K562 (cell line): ENCODE data around the gene NRN1L. TPM values are rescaled to one million over a fixed set of nuclear protein-coding genes. Genes with fewer than 3 reads are reported as not detected.

Experiments used
- CTCF ChIP-seq, 3 experiments: IDR thresholded peaks in 2 of 3; conservative IDR thresholded peaks in 1 of 3; 2 replicates each; pipeline ENCODE4 v1.5.1; 2011 to 2012; ENCODE audit warnings: low read length in 3 of 3, mild to moderate bottlenecking in 3 of 3, control low read depth in 2 of 3, improper control_type of control experiment in 1 of 3, inconsistent platforms in 1 of 3, low read depth in 1 of 3, mixed read lengths in 1 of 3, moderate library complexity in 1 of 3; ENCODE audit not compliant: insufficient read depth in 2 of 3
- CXXC5 ChIP-seq: fragments of 250-450 bp; sonication (Bioruptor Pico); IDR thresholded peaks from 2 replicates; pipeline ENCODE4 v1.8.0; 2022; ENCODE audit warnings: inconsistent platforms, mild to moderate bottlenecking, moderate library complexity
- ELF4 ChIP-seq: fragments of 450-650 bp; formaldehyde crosslinking; IDR thresholded peaks from 2 replicates; pipeline ENCODE4 v1.4.0; 2022; ENCODE audit warnings: missing genetic modification characterization
- EZH2 ChIP-seq: IDR thresholded peaks from 2 replicates; pipeline ENCODE4 v1.6.1; 2012; ENCODE audit warnings: low read depth, mild to moderate bottlenecking, inconsistent platforms, low read length, borderline replicate concordance
- FOXJ2 ChIP-seq: fragments of 200-800 bp; sonication (Bioruptor generic); IDR thresholded peaks from 2 replicates; pipeline ENCODE4 v1.6.1; 2016; ENCODE audit warnings: missing genetic modification characterization, missing compliant biosample characterization
- FOXK2 ChIP-seq, 2 experiments: fragments of 450-650 bp; IDR thresholded peaks in 1 of 2; conservative IDR thresholded peaks in 1 of 2; 2 replicates each; pipeline ENCODE4 v1.6.1; 2016; ENCODE audit warnings: low read depth in 2 of 2, mild to moderate bottlenecking in 1 of 2
- JUND ChIP-seq, 2 experiments: IDR thresholded peaks; 2 replicates in 1 of 2; 3 replicates in 1 of 2; pipeline ENCODE4 v1.6.1; 2011; ENCODE audit warnings: borderline replicate concordance in 2 of 2, low read depth in 2 of 2, low read length in 2 of 2, improper control_type of control experiment in 1 of 2, missing biosample characterization in 1 of 2, missing genetic modification characterization in 1 of 2, missing genetic modification reagents in 1 of 2
- NFATC3 ChIP-seq: fragments of 450-650 bp; IDR thresholded peaks from 2 replicates; pipeline ENCODE4 v1.6.1; 2017; ENCODE audit warnings: mild to moderate bottlenecking
- NFIX ChIP-seq: fragments of 250-450 bp; sonication (Bioruptor Pico); IDR thresholded peaks from 2 replicates; pipeline ENCODE4 v1.4.0; 2020; ENCODE audit warnings: low read depth, mild to moderate bottlenecking, moderate library complexity
- SLC30A9 ChIP-seq: fragments of 250-450 bp; sonication (Bioruptor Pico); IDR thresholded peaks from 2 replicates; pipeline ENCODE4 v1.8.0; 2022; ENCODE audit warnings: mild to moderate bottlenecking, moderate library complexity
- SMC3 ChIP-seq: conservative IDR thresholded peaks from 2 replicates; pipeline ENCODE4 v1.6.1; 2011; ENCODE audit warnings: low read depth, low read length, improper control_type of control experiment; ENCODE audit not compliant: insufficient read depth
- TCF7 ChIP-seq: sonication (generic); IDR thresholded peaks from 2 replicates; pipeline ENCODE4 v1.6.1; 2016; ENCODE audit warnings: antibody characterized with exemption, borderline replicate concordance
- ZBTB7A ChIP-seq: IDR thresholded peaks from 2 replicates; pipeline ENCODE4 v1.6.1; 2011; ENCODE audit warnings: low read depth, mild to moderate bottlenecking, low read length, moderate library complexity, borderline replicate concordance; ENCODE audit not compliant: control insufficient read depth
- ZC3H4 ChIP-seq: sonication (generic); formaldehyde crosslinking; IDR thresholded peaks from 2 replicates; pipeline ENCODE4 v1.9.0; 2021; ENCODE audit warnings: missing genetic modification reagents, borderline replicate concordance
- ZKSCAN1 ChIP-seq: fragments of 150-350 bp; IDR thresholded peaks from 2 replicates; pipeline ENCODE4 v1.6.1; 2016; ENCODE audit warnings: low read depth, low read length
- ZNF175 ChIP-seq: fragments of 200-800 bp; sonication (Bioruptor generic); IDR thresholded peaks from 2 replicates; pipeline ENCODE4 v1.6.1; 2016; ENCODE audit warnings: low read depth, mild to moderate bottlenecking, missing genetic modification characterization, missing compliant biosample characterization
- polyA plus RNA-seq, 8 experiments: library from polyadenylated mRNA; depleted of rRNA in 4 of 8; stranded (reverse) in 5 of 8; unstranded in 3 of 8; fragments of >200 nt; fragmentation: Nextera tagmentation in 2 of 8; fragmentation: Illumina TruSeq in 1 of 8; extraction: Ambion mirVana in 2 of 8; extraction: Trizol in 1 of 8; gene quantifications; 2 replicates each; pipeline versions ENCODE4 v1.2.1 to v1.2.3, GENCODE V29; 2011 to 2014; ENCODE audit warnings: inconsistent platforms in 1 of 8, missing spikeins in 1 of 8
- total RNA-seq, 7 experiments: library from RNA; depleted of rRNA in 6 of 7; stranded (reverse); fragments of >200 nt in 6 of 7; fragmentation: Illumina TruSeq in 2 of 7; extraction: Trizol in 2 of 7; gene quantifications; 2 replicates each; pipeline versions ENCODE4 v1.2.1 to v1.2.3, GENCODE V29; 2011 to 2021; ENCODE audit warnings: low replicate concordance in 1 of 7
- TF ChIP-seq, protein P1 (sequence below), 3 experiments: fragments of 200-800 bp in 1 of 3; sonication (Bioruptor generic) in 1 of 3; sonication (generic) in 1 of 3; formaldehyde crosslinking in 1 of 3; IDR thresholded peaks; 2 replicates each; pipeline versions ENCODE4 v1.6.1 to v1.8.0; 2016 to 2022; ENCODE audit warnings: mild to moderate bottlenecking in 2 of 3, missing compliant biosample characterization in 2 of 3, missing genetic modification characterization in 2 of 3, missing genetic modification reagents in 1 of 3
- TF ChIP-seq, protein P2 (sequence below): fragments of 250-450 bp; sonication (Bioruptor Pico); IDR thresholded peaks from 2 replicates; pipeline ENCODE4 v1.5.0; 2021; ENCODE audit warnings: mild to moderate bottlenecking, borderline replicate concordance

The NRN1L gene
- total and polyA plus RNA-seq, 9 of the 15 experiments (the other 6 are each of a cell fraction or from before 2014, with no cell fraction given): 0.22 to 0.86 (median 0.61) TPM; not detected in 5

GRCh38 chr16:67847064-67847861, 37.4 kb upstream of the NRN1L start, which contains the start of gene CENPT (continued):
- no peak for TF ChIP-seq ELF4
- TF ChIP-seq FOXK2 (conservative IDR thresholded peaks at IDR 0.05 in 1 of 2, IDR thresholded peaks at IDR 0.05 in 1 of 2; ENCODE audit: low read depth in 2 of 2): no peak
- TF ChIP-seq, protein P1, sequence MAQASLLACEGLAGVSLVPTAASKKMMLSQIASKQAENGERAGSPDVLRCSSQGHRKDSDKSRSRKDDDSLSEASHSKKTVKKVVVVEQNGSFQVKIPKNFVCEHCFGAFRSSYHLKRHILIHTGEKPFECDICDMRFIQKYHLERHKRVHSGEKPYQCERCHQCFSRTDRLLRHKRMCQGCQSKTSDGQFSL (CRISPR knock-in tag; IDR thresholded peaks at IDR 0.05): no peak
- TF ChIP-seq, protein P1 (tag; IDR thresholded peaks at IDR 0.05): peak in 1 of 2 experiments; percentile 53; a peak in 2 of 4 replicates
- TF ChIP-seq ZC3H4 (CRISPR knock-in tag): no peak
- peak; percentile 47; the same call in 1 of the 2 replicates for TF ChIP-seq ZBTB7A
- no peak for TF ChIP-seq CXXC5 (CRISPR knock-in tag)
- no peak for TF ChIP-seq SLC30A9 (CRISPR knock-in tag)
- no peak for TF ChIP-seq FOXJ2 (tag)
- TF ChIP-seq EZH2: no peak
- 0 out of 2 replicates have a peak, but pooled peaks have one; percentile 29 for TF ChIP-seq ZNF175
- no peak for TF ChIP-seq CTCF (IDR thresholded peaks at IDR 0.05 in 2 of 3, conservative IDR thresholded peaks at IDR 0.05 in 1 of 3; ENCODE audit: insufficient read depth in 2 of 3, low read depth in 1 of 3, low read length in 3 of 3)
- TF ChIP-seq, protein P2, sequence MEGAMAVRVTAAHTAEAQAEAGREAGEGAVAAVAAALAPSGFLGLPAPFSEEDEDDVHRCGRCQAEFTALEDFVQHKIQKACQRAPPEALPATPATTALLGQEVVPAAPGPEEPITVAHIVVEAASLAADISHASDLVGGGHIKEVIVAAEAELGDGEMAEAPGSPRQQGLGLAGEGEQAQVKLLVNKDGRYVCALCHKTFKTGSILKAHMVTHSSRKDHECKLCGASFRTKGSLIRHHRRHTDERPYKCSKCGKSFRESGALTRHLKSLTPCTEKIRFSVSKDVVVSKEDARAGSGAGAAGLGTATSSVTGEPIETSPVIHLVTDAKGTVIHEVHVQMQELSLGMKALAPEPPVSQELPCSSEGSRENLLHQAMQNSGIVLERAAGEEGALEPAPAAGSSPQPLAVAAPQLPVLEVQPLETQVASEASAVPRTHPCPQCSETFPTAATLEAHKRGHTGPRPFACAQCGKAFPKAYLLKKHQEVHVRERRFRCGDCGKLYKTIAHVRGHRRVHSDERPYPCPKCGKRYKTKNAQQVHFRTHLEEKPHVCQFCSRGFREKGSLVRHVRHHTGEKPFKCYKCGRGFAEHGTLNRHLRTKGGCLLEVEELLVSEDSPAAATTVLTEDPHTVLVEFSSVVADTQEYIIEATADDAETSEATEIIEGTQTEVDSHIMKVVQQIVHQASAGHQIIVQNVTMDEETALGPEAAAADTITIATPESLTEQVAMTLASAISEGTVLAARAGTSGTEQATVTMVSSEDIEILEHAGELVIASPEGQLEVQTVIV (CRISPR knock-in tag): no peak
- TF ChIP-seq SMC3: no peak
- TF ChIP-seq TCF7: no peak
- TF ChIP-seq NFATC3: no peak
- peak; percentile 76 for TF ChIP-seq JUND (IDR thresholded peaks at IDR 0.05; ENCODE audit: borderline replicate concordance, low read depth, low read length)
- TF ChIP-seq JUND (tag; IDR thresholded peaks at IDR 0.05; ENCODE audit: borderline replicate concordance, low read depth, low read length): no peak; the same call in 2 of the 3 replicates
- no peak for TF ChIP-seq ZKSCAN1
- TF ChIP-seq NFIX (CRISPR knock-in tag): no peak
